GM23338 (cell line): ENCODE results near the gene DCTN2. TPM values are rescaled to one million over a fixed set of nuclear protein-coding genes. Genes with fewer than 3 reads are reported as not detected.

Source experiments
- ATAC-seq: fragments of 200-7000 bp; cut with Tn5 transposase; 3 replicates; pipeline ENCODE4 v1.9.1; 2020
- DNase-seq: peaks from one replicate; pipeline ENCODE4 v3.0.0-alpha.2; 2015; ENCODE audit warnings: low spot score
- H2AFZ ChIP-seq: fragments of 200-600 bp; sonication (generic); 2 replicates; pipeline ENCODE4 v1.8.0; 2016; ENCODE audit warnings: antibody characterized with exemption, mild to moderate bottlenecking, moderate library complexity
- H3F3A ChIP-seq: fragments of 200-600 bp; sonication (generic); replicated peaks from 2 replicates; pipeline ENCODE4 v1.8.0; 2017; ENCODE audit warnings: antibody characterized with exemption, mixed run types, low read depth
- H3K27ac ChIP-seq: fragments of 200-600 bp; sonication (generic); 2 replicates; pipeline ENCODE4 v1.6.1; 2016; ENCODE audit warnings: low read depth
- H3K27me3 ChIP-seq: fragments of 200-600 bp; sonication (generic); 2 replicates; pipeline ENCODE4 v1.8.0; 2016; ENCODE audit warnings: mild to moderate bottlenecking, mixed run types, moderate library complexity; ENCODE audit not compliant: insufficient read depth
- H3K36me3 ChIP-seq: fragments of 200-600 bp; sonication (generic); 2 replicates; pipeline ENCODE4 v1.8.0; 2016; ENCODE audit warnings: mild to moderate bottlenecking; ENCODE audit not compliant: insufficient read depth
- H3K4me1 ChIP-seq: fragments of 200-600 bp; sonication (generic); 2 replicates; pipeline ENCODE4 v1.8.0; 2016; ENCODE audit warnings: mild to moderate bottlenecking, moderate library complexity; ENCODE audit not compliant: insufficient read depth
- H3K4me2 ChIP-seq: fragments of 200-600 bp; sonication (generic); 2 replicates; pipeline ENCODE4 v1.7.1; 2017; ENCODE audit warnings: mixed run types
- H3K4me3 ChIP-seq: fragments of 200-600 bp; sonication (generic); 2 replicates; pipeline ENCODE4 v1.6.1; 2016; ENCODE audit warnings: mixed run types
- H3K79me2 ChIP-seq: fragments of 200-600 bp; sonication (generic); replicated peaks from 2 replicates; pipeline ENCODE4 v1.8.0; 2017; ENCODE audit warnings: mild to moderate bottlenecking; ENCODE audit not compliant: insufficient read depth
- H3K9me2 ChIP-seq: fragments of 200-600 bp; sonication (generic); 2 replicates; pipeline ENCODE4 v1.8.0; 2017; ENCODE audit not compliant: insufficient read depth
- H4K20me1 ChIP-seq: fragments of 200-600 bp; sonication (generic); replicated peaks from 2 replicates; pipeline ENCODE4 v1.8.0; 2017; ENCODE audit warnings: mild to moderate bottlenecking; ENCODE audit not compliant: insufficient read depth
- H3K27ac Mint-ChIP-seq: 2 replicates; pipeline ENCODE4 v1.8.0; 2020; ENCODE audit warnings: inconsistent platforms, mild to moderate bottlenecking, moderate library complexity, mixed read lengths
- H3K27me3 Mint-ChIP-seq: 3 replicates; pipeline ENCODE4 v1.8.0; 2022; ENCODE audit warnings: low read depth, mild to moderate bottlenecking, moderate library complexity, mixed read lengths, inconsistent platforms; ENCODE audit not compliant: insufficient read depth, poor library complexity
- H3K36me3 Mint-ChIP-seq: 3 replicates; pipeline ENCODE4 v1.8.0; 2021; ENCODE audit warnings: low read depth, mild to moderate bottlenecking, inconsistent platforms, moderate library complexity, mixed read lengths
- H3K4me1 Mint-ChIP-seq: 3 replicates; pipeline ENCODE4 v1.8.0; 2020; ENCODE audit warnings: mild to moderate bottlenecking, inconsistent platforms, mixed read lengths
- H3K4me3 Mint-ChIP-seq: 3 replicates; pipeline ENCODE4 v1.8.0; 2021; ENCODE audit warnings: moderate library complexity, mild to moderate bottlenecking, inconsistent platforms, mixed read lengths
- H3K9me3 Mint-ChIP-seq: 3 replicates; pipeline ENCODE4 v1.8.0; 2020; ENCODE audit warnings: moderate library complexity, mild to moderate bottlenecking, inconsistent platforms, mixed read lengths
- CREB1 ChIP-seq: fragments of 250-450 bp; sonication (Bioruptor Pico); IDR thresholded peaks from 2 replicates; pipeline ENCODE4 v1.5.0; 2020; ENCODE audit warnings: low read depth, mild to moderate bottlenecking, moderate library complexity
- CTCF ChIP-seq, 2 experiments: fragments of 200-600 bp in 1 of 2; sonication (generic) in 1 of 2; conservative IDR thresholded peaks; 2 replicates each; pipeline versions ENCODE4 v1.5.1 to v1.6.1; 2016 to 2017; ENCODE audit warnings: antibody characterized with exemption in 2 of 2, low read depth in 2 of 2, mild to moderate bottlenecking in 2 of 2, moderate library complexity in 1 of 2
- JUNB ChIP-seq: IDR thresholded peaks from one replicate; pipeline ENCODE4 v1.6.1; 2016; ENCODE audit warnings: antibody characterized with exemption; ENCODE audit not compliant: unreplicated experiment
- POLR2AphosphoS5 ChIP-seq: IDR thresholded peaks from 2 replicates; pipeline ENCODE4 v1.6.1; 2016; ENCODE audit warnings: antibody characterized with exemption, low read depth
- polyA plus RNA-seq: library from polyadenylated mRNA; unstranded; fragments of >200 nt; fragmentation: Nextera tagmentation; extraction: Ambion mirVana; gene quantifications from 2 replicates; pipeline ENCODE4 v1.2.1, GENCODE V29; 2016
- total RNA-seq: library from RNA; depleted of rRNA; stranded (reverse); fragments of >200 nt; shearing (Covaris generic); gene quantifications from 2 replicates; pipeline ENCODE4 v1.2.3, GENCODE V29; 2014

Gene DCTN2
- total and polyA plus RNA-seq, 2 experiments from 2014 or later: 56.1 to 157 TPM

GRCh38 chr12:57522011-57522886 is 24.7 kb downstream of the DCTN2 start, which contains the start of gene MBD6:
MBD6 (plus strand) TSS chr12:57522824; CDS start chr12:57524304, 1,480 bp downstream.
- peak within 1 kb of the TSS; percentile 92 for H3K27ac Mint-ChIP-seq
- H3K9me2 ChIP-seq: no peaks in the 10 kb centered on the region
- H3K36me3 ChIP-seq: peaks cover 6% of the 10 kb centered on the region
- H3K27me3 ChIP-seq: no peaks in the 10 kb centered on the region
- peaks cover 56% of the 10 kb centered on the region for H3K4me1 Mint-ChIP-seq
- H3F3A ChIP-seq: peaks cover 55% of the 10 kb centered on the region
- H3K27ac ChIP-seq: peak within 1 kb of the TSS; percentile 78
- TF ChIP-seq CTCF (conservative IDR thresholded peaks at IDR 0.05; ENCODE audit: low read depth in 2 of 2) (0 out of 4 replicates have a peak, but pooled peaks of 1 of the 2 experiments have one; percentile 9), POLR2AphosphoS5 (no peak; the same call in 1 of the 2 replicates), CREB1 (CRISPR knock-in tag) (no peak)
- ATAC-seq (peak; percentile 6), DNase-seq (peak; percentile 87)
- peaks cover 32% of the 10 kb centered on the region for H3K36me3 Mint-ChIP-seq
- peak within 1 kb of the TSS; percentile 82 for H3K4me3 ChIP-seq
- H3K9me3 Mint-ChIP-seq: no peaks in the 10 kb centered on the region; the same call in 2 of the 3 replicates
- H3K27me3 Mint-ChIP-seq: peaks cover 45% of the 10 kb centered on the region
- peak within 1 kb of the TSS; percentile 95 for H2AFZ ChIP-seq
- H3K4me2 ChIP-seq: peak within 1 kb of the TSS; percentile 94
- peak within 1 kb of the TSS; percentile 92 for H3K4me3 Mint-ChIP-seq
- H3K79me2 ChIP-seq: peaks cover 28% of the 10 kb centered on the region
- peaks cover 43% of the 10 kb centered on the region for H3K4me1 ChIP-seq
- H4K20me1 ChIP-seq: peaks cover 36% of the 10 kb centered on the region

- Histone ChIP-seq H3K36me3 (peaks cover 13% of the 10 kb centered on the region), H3K27ac (peak overlapping the region; percentile 70; the same call in 1 of the 2 replicates), H3K9me2 (no peaks in the 10 kb centered on the region), H3K27me3 (no peaks in the 10 kb centered on the region), H3K79me2 (peaks cover 33% of the 10 kb centered on the region), H3F3A (peaks cover 60% of the 10 kb centered on the region), H2AFZ (0 out of 2 replicates have a peak overlapping the region, but pooled peaks have one; percentile 41), H3K4me2 (peak overlapping the region; percentile 86), H3K4me1 (peaks cover 43% of the 10 kb centered on the region), H4K20me1 (peaks cover 37% of the 10 kb centered on the region), H3K4me3 (peak overlapping the region; percentile 82)
- peaks cover 38% of the 10 kb centered on the region for H3K36me3 Mint-ChIP-seq
- peaks cover 56% of the 10 kb centered on the region for H3K4me1 Mint-ChIP-seq
- TF ChIP-seq CTCF (conservative IDR thresholded peaks at IDR 0.05; ENCODE audit: low read depth in 2 of 2) (peak; percentile 19 to 41; a peak in 2 of 4 replicates), JUNB (no peak)
- peak overlapping the region; percentile 83 for H3K4me3 Mint-ChIP-seq
- H3K9me3 Mint-ChIP-seq: no peaks in the 10 kb centered on the region; the same call in 2 of the 3 replicates
- peaks cover 45% of the 10 kb centered on the region for H3K27me3 Mint-ChIP-seq
- H3K27ac Mint-ChIP-seq: peak overlapping the region; percentile 92
- ATAC-seq: peak; percentile 7; the same call in 2 of the 3 replicates
- peak; percentile 65 for DNase-seq
Observed at GRCh38 chr12:57521525-57522010, 25.4 kb downstream of the DCTN2 start.
